CD14-positive monocyte (primary cell): ENCODE measurements around the gene ARHGAP15. TPM values are rescaled to one million over a fixed set of nuclear protein-coding genes. Genes with fewer than 3 reads are reported as not detected.
A peak's percentile ranks its signal among the peaks of the same experiment; 100 is the strongest.

Source experiments
- DNase-seq, 3 donors: peaks; one replicate each; pipeline ENCODE4 v3.0.0-alpha.2; 2011 to 2022
- H2AFZ ChIP-seq: 2 replicates; pipeline ENCODE4 v1.6.0; 2012; ENCODE audit warnings: mild to moderate bottlenecking, low read depth, low read length, inconsistent platforms; ENCODE audit not compliant: insufficient read depth, poor library complexity, severe bottlenecking
- H3K27ac ChIP-seq, 2 donors: 1 replicate in 1 of 2; 2 replicates in 1 of 2; pipeline ENCODE4 v1.5.1; 2012 to 2013; ENCODE audit warnings: low read length in 2 of 2, control low read depth in 1 of 2, inconsistent platforms in 1 of 2, low read depth in 1 of 2, mild to moderate bottlenecking in 1 of 2
- H3K27me3 ChIP-seq, 2 donors: one replicate each; pipeline versions ENCODE4 v1.6.0 to v1.6.1; 2011 to 2013; ENCODE audit warnings: low read length in 2 of 2; ENCODE audit not compliant: control insufficient read depth in 2 of 2, insufficient read depth in 2 of 2
- H3K36me3 ChIP-seq, 2 donors: replicated peaks in 1 of 2; 1 replicate in 1 of 2; 2 replicates in 1 of 2; pipeline versions ENCODE4 v1.5.1 to v1.6.1; 2012 to 2013; ENCODE audit warnings: low read length in 2 of 2, control low read depth in 1 of 2, inconsistent platforms in 1 of 2, mild to moderate bottlenecking in 1 of 2; ENCODE audit not compliant: insufficient read depth in 2 of 2, control insufficient read depth in 1 of 2
- H3K4me1 ChIP-seq, 2 donors: 1 replicate in 1 of 2; 2 replicates in 1 of 2; pipeline versions ENCODE4 v1.5.1 to v1.6.1; 2012 to 2013; ENCODE audit warnings: low read length in 2 of 2, control low read depth in 1 of 2, inconsistent platforms in 1 of 2, mild to moderate bottlenecking in 1 of 2, moderate library complexity in 1 of 2; ENCODE audit not compliant: insufficient read depth in 2 of 2, control insufficient read depth in 1 of 2
- H3K4me2 ChIP-seq: replicated peaks from 2 replicates; pipeline ENCODE3; 2012; ENCODE audit warnings: low read length, moderate library complexity, mild to moderate bottlenecking; ENCODE audit not compliant: poor library complexity, severe bottlenecking; ENCODE audit errors: extremely low read depth
- H3K4me3 ChIP-seq, 3 experiments: fragments of 200-600 bp in 1 of 3; sonication (generic) in 1 of 3; replicated peaks in 1 of 3; 1 replicate in 2 of 3; 2 replicates in 1 of 3; pipeline ENCODE4 v1.5.1; 2011 to 2013; ENCODE audit warnings: low read length in 3 of 3, mild to moderate bottlenecking in 3 of 3, control low read depth in 2 of 3, low read depth in 2 of 3, inconsistent platforms in 1 of 3, moderate library complexity in 1 of 3
- H3K79me2 ChIP-seq: 2 replicates; pipeline ENCODE4 v1.6.0; 2012; ENCODE audit warnings: mild to moderate bottlenecking, control low read depth, inconsistent platforms, low read length, moderate library complexity; ENCODE audit not compliant: insufficient read depth
- H3K9ac ChIP-seq: 2 replicates; pipeline ENCODE4 v1.6.0; 2017; ENCODE audit warnings: low read length, mild to moderate bottlenecking; ENCODE audit not compliant: insufficient read depth, poor library complexity, severe bottlenecking
- H3K9me3 ChIP-seq, 2 donors: replicated peaks in 1 of 2; 1 replicate in 1 of 2; 2 replicates in 1 of 2; pipeline versions ENCODE4 v1.5.1 to v1.6.1; 2012 to 2013; ENCODE audit warnings: low read length in 2 of 2, control low read depth in 1 of 2; ENCODE audit not compliant: control insufficient read depth in 1 of 2, insufficient read depth in 1 of 2
- H4K20me1 ChIP-seq: 2 replicates; pipeline ENCODE4 v1.6.0; 2012; ENCODE audit warnings: mild to moderate bottlenecking, low read length, control low read depth, moderate library complexity; ENCODE audit not compliant: insufficient read depth
- H3K27ac Mint-ChIP-seq, 7 donors: one replicate each; pipeline ENCODE4 v1.8.0; 2020; ENCODE audit warnings: mild to moderate bottlenecking in 7 of 7, mixed read lengths in 7 of 7, moderate library complexity in 6 of 7, inconsistent platforms in 2 of 7
- H3K27me3 Mint-ChIP-seq, 3 donors: one replicate each; pipeline ENCODE4 v1.8.0; 2021 to 2022; ENCODE audit warnings: low read depth in 3 of 3, mild to moderate bottlenecking in 3 of 3, mixed read lengths in 3 of 3, moderate library complexity in 3 of 3, inconsistent platforms in 1 of 3
- H3K36me3 Mint-ChIP-seq, 2 donors: one replicate each; pipeline ENCODE4 v1.8.0; 2020; ENCODE audit warnings: mixed read lengths in 2 of 2, inconsistent platforms in 1 of 2, mild to moderate bottlenecking in 1 of 2
- H3K4me1 Mint-ChIP-seq: one replicate; pipeline ENCODE4 v1.8.0; 2020; ENCODE audit warnings: mild to moderate bottlenecking, mixed read lengths
- H3K4me3 Mint-ChIP-seq, 2 donors: one replicate each; pipeline ENCODE4 v1.8.0; 2020; ENCODE audit warnings: mild to moderate bottlenecking in 2 of 2, mixed read lengths in 2 of 2, moderate library complexity in 1 of 2
- H3K9me3 Mint-ChIP-seq, 7 donors: one replicate each; pipeline ENCODE4 v1.8.0; 2020 to 2022; ENCODE audit warnings: mixed read lengths in 7 of 7, mild to moderate bottlenecking in 6 of 7, moderate library complexity in 6 of 7, inconsistent platforms in 2 of 7
- CTCF ChIP-seq: fragments of 200-600 bp; IDR thresholded peaks from one replicate; pipeline ENCODE4 v1.8.0; 2022; ENCODE audit warnings: antibody characterized with exemption, mild to moderate bottlenecking
- WGBS: methylation state at CpG from one replicate; pipeline ENCODE4 v1.1.5; 2013; ENCODE audit warnings: missing lambda C conversion rate; ENCODE audit not compliant: insufficient coverage; 5-methylcytosine and 5-hydroxymethylcytosine counted together
- intact Hi-C, 2 donors: fragments of 100-400 bp; cut with micrococcal nuclease; formaldehyde crosslinking; loops; one replicate each; pipeline versions ENCODE4 v1.15.0 to v1.15.1; 2023
- polyA plus RNA-seq, 3 donors: library from polyadenylated mRNA; depleted of rRNA in 1 of 3; unstranded in 2 of 3; stranded (reverse) in 1 of 3; fragments of 300-500 nt in 2 of 3; fragments of >200 nt in 1 of 3; fragmentation: Illumina TruSeq in 2 of 3; gene quantifications; 1 replicate in 2 of 3; 2 replicates in 1 of 3; pipeline ENCODE4 v1.2.3, GENCODE V29; 2012 to 2021

Gene ARHGAP15
- polyA plus RNA-seq, 3 donors: 35.4 to 50.9 (median 50.7) TPM

GRCh38 chr2:143394062-143394461 is 264.8 kb downstream of the ARHGAP15 start:
- Mint-ChIP-seq H3K27ac (no peak overlapping the region), H3K27me3 (no peaks in the 10 kb centered on the region), H3K4me3 (no peak overlapping the region), H3K4me1 (peaks cover 5% of the 10 kb centered on the region), H3K9me3 (no peaks in the 10 kb centered on the region), H3K36me3 (peaks cover 15 to 26% of the 10 kb centered on the region in 2 donors)
- no peak for TF ChIP-seq CTCF
- no peaks in the 10 kb centered on the region for H3K9me3 ChIP-seq
- intact Hi-C loops: no loop called here
- H3K27me3 ChIP-seq: no peaks in the 10 kb centered on the region
- no peak overlapping the region for H3K4me3 ChIP-seq
- no peak overlapping the region for H2AFZ ChIP-seq
- no peak overlapping the region for H3K9ac ChIP-seq
- no peaks in the 10 kb centered on the region for H3K79me2 ChIP-seq
- H3K36me3 ChIP-seq: peaks cover 2 to 12% of the 10 kb centered on the region in 2 donors
- DNase-seq: no peak
- no peak overlapping the region for H3K27ac ChIP-seq
- no peaks in the 10 kb centered on the region for H3K4me1 ChIP-seq
- no peaks in the 10 kb centered on the region for H4K20me1 ChIP-seq
- no CpG with 5 or more reads among the region's 2 CpGs for WGBS
- H3K4me2 ChIP-seq: no peak overlapping the region

GRCh38 chr2:143397884-143398614 is 268.8 kb downstream of the ARHGAP15 start:
- Mint-ChIP-seq H3K9me3 (no peaks in the 10 kb centered on the region), H3K27me3 (no peaks in the 10 kb centered on the region), H3K27ac (peak overlapping the region in 1 of 7 donors; percentile 46), H3K4me3 (no peak overlapping the region), H3K4me1 (peaks cover 16% of the 10 kb centered on the region), H3K36me3 (peaks cover 4 to 9% of the 10 kb centered on the region in 2 donors)
- Histone ChIP-seq H3K27me3 (no peaks in the 10 kb centered on the region), H4K20me1 (no peaks in the 10 kb centered on the region), H3K4me1 (peaks cover 4 to 6% of the 10 kb centered on the region in 2 donors), H3K4me2 (no peak overlapping the region), H3K27ac (peak overlapping the region in 1 of 2 donors; percentile 7), H3K79me2 (no peaks in the 10 kb centered on the region), H3K36me3 (peaks cover 0 to 2% of the 10 kb centered on the region in 2 donors), H3K4me3 (no peak overlapping the region), H3K9ac (no peak overlapping the region), H3K9me3 (no peaks in the 10 kb centered on the region), H2AFZ (no peak overlapping the region)
- peak in 1 of 3 donors; percentile 27 for DNase-seq
- 100% methylated on average over 1 of the region's 3 CpGs for WGBS
- TF ChIP-seq CTCF: no peak
- intact Hi-C loops: no loop called here
